GM23338 (cell line): ENCODE results near the gene MKNK1. TPM values are rescaled to one million over a fixed set of nuclear protein-coding genes. Genes with fewer than 3 reads are reported as not detected.

Source experiments
- ATAC-seq: fragments of 200-7000 bp; cut with Tn5 transposase; 3 replicates; pipeline ENCODE4 v1.9.1; 2020
- DNase-seq: peaks from one replicate; pipeline ENCODE4 v3.0.0-alpha.2; 2015; ENCODE audit warnings: low spot score
- H2AFZ ChIP-seq: fragments of 200-600 bp; sonication (generic); 2 replicates; pipeline ENCODE4 v1.8.0; 2016; ENCODE audit warnings: antibody characterized with exemption, mild to moderate bottlenecking, moderate library complexity
- H3F3A ChIP-seq: fragments of 200-600 bp; sonication (generic); replicated peaks from 2 replicates; pipeline ENCODE4 v1.8.0; 2017; ENCODE audit warnings: antibody characterized with exemption, mixed run types, low read depth
- H3K27ac ChIP-seq: fragments of 200-600 bp; sonication (generic); 2 replicates; pipeline ENCODE4 v1.6.1; 2016; ENCODE audit warnings: low read depth
- H3K27me3 ChIP-seq: fragments of 200-600 bp; sonication (generic); 2 replicates; pipeline ENCODE4 v1.8.0; 2016; ENCODE audit warnings: mild to moderate bottlenecking, mixed run types, moderate library complexity; ENCODE audit not compliant: insufficient read depth
- H3K36me3 ChIP-seq: fragments of 200-600 bp; sonication (generic); 2 replicates; pipeline ENCODE4 v1.8.0; 2016; ENCODE audit warnings: mild to moderate bottlenecking; ENCODE audit not compliant: insufficient read depth
- H3K4me1 ChIP-seq: fragments of 200-600 bp; sonication (generic); 2 replicates; pipeline ENCODE4 v1.8.0; 2016; ENCODE audit warnings: mild to moderate bottlenecking, moderate library complexity; ENCODE audit not compliant: insufficient read depth
- H3K4me2 ChIP-seq: fragments of 200-600 bp; sonication (generic); 2 replicates; pipeline ENCODE4 v1.7.1; 2017; ENCODE audit warnings: mixed run types
- H3K4me3 ChIP-seq: fragments of 200-600 bp; sonication (generic); 2 replicates; pipeline ENCODE4 v1.6.1; 2016; ENCODE audit warnings: mixed run types
- H3K79me2 ChIP-seq: fragments of 200-600 bp; sonication (generic); replicated peaks from 2 replicates; pipeline ENCODE4 v1.8.0; 2017; ENCODE audit warnings: mild to moderate bottlenecking; ENCODE audit not compliant: insufficient read depth
- H3K9me2 ChIP-seq: fragments of 200-600 bp; sonication (generic); 2 replicates; pipeline ENCODE4 v1.8.0; 2017; ENCODE audit not compliant: insufficient read depth
- H4K20me1 ChIP-seq: fragments of 200-600 bp; sonication (generic); replicated peaks from 2 replicates; pipeline ENCODE4 v1.8.0; 2017; ENCODE audit warnings: mild to moderate bottlenecking; ENCODE audit not compliant: insufficient read depth
- H3K27ac Mint-ChIP-seq: 2 replicates; pipeline ENCODE4 v1.8.0; 2020; ENCODE audit warnings: inconsistent platforms, mild to moderate bottlenecking, moderate library complexity, mixed read lengths
- H3K27me3 Mint-ChIP-seq: 3 replicates; pipeline ENCODE4 v1.8.0; 2022; ENCODE audit warnings: low read depth, mild to moderate bottlenecking, moderate library complexity, mixed read lengths, inconsistent platforms; ENCODE audit not compliant: insufficient read depth, poor library complexity
- H3K36me3 Mint-ChIP-seq: 3 replicates; pipeline ENCODE4 v1.8.0; 2021; ENCODE audit warnings: low read depth, mild to moderate bottlenecking, inconsistent platforms, moderate library complexity, mixed read lengths
- H3K4me1 Mint-ChIP-seq: 3 replicates; pipeline ENCODE4 v1.8.0; 2020; ENCODE audit warnings: mild to moderate bottlenecking, inconsistent platforms, mixed read lengths
- H3K4me3 Mint-ChIP-seq: 3 replicates; pipeline ENCODE4 v1.8.0; 2021; ENCODE audit warnings: moderate library complexity, mild to moderate bottlenecking, inconsistent platforms, mixed read lengths
- H3K9me3 Mint-ChIP-seq: 3 replicates; pipeline ENCODE4 v1.8.0; 2020; ENCODE audit warnings: moderate library complexity, mild to moderate bottlenecking, inconsistent platforms, mixed read lengths
- CREB1 ChIP-seq: fragments of 250-450 bp; sonication (Bioruptor Pico); IDR thresholded peaks from 2 replicates; pipeline ENCODE4 v1.5.0; 2020; ENCODE audit warnings: low read depth, mild to moderate bottlenecking, moderate library complexity
- EZH2phosphoT487 ChIP-seq: fragments of 200-600 bp; sonication (generic); IDR thresholded peaks from one replicate; pipeline ENCODE4 v1.8.1; 2018; ENCODE audit warnings: antibody characterized with exemption; ENCODE audit not compliant: unreplicated experiment
- JUNB ChIP-seq: IDR thresholded peaks from one replicate; pipeline ENCODE4 v1.6.1; 2016; ENCODE audit warnings: antibody characterized with exemption; ENCODE audit not compliant: unreplicated experiment
- NANOG ChIP-seq: IDR thresholded peaks from 2 replicates; pipeline ENCODE4 v1.6.1; 2016; ENCODE audit warnings: antibody characterized with exemption, borderline replicate concordance
- POLR2AphosphoS5 ChIP-seq: IDR thresholded peaks from 2 replicates; pipeline ENCODE4 v1.6.1; 2016; ENCODE audit warnings: antibody characterized with exemption, low read depth
- STAT1 ChIP-seq: IDR thresholded peaks from one replicate; pipeline ENCODE4 v1.6.1; 2016; ENCODE audit warnings: antibody characterized with exemption; ENCODE audit not compliant: unreplicated experiment
- ZNF331 ChIP-seq: fragments of 250-450 bp; sonication (Bioruptor Pico); IDR thresholded peaks from 2 replicates; pipeline ENCODE4 v1.5.0; 2020; ENCODE audit warnings: low read depth, mild to moderate bottlenecking, moderate library complexity
- polyA plus RNA-seq: library from polyadenylated mRNA; unstranded; fragments of >200 nt; fragmentation: Nextera tagmentation; extraction: Ambion mirVana; gene quantifications from 2 replicates; pipeline ENCODE4 v1.2.1, GENCODE V29; 2016
- total RNA-seq: library from RNA; depleted of rRNA; stranded (reverse); fragments of >200 nt; shearing (Covaris generic); gene quantifications from 2 replicates; pipeline ENCODE4 v1.2.3, GENCODE V29; 2014
- TF ChIP-seq, protein P1 (sequence below): IDR thresholded peaks from one replicate; pipeline ENCODE4 v1.6.1; 2018; ENCODE audit warnings: antibody characterized with exemption; ENCODE audit not compliant: unreplicated experiment
- TF ChIP-seq, protein P2 (sequence below): IDR thresholded peaks from 2 replicates; pipeline ENCODE4 v1.6.1; 2016; ENCODE audit warnings: antibody characterized with exemption

MKNK1 gene
- total and polyA plus RNA-seq, 2 experiments from 2014 or later = 11.8 to 20.5 TPM

DNA sequence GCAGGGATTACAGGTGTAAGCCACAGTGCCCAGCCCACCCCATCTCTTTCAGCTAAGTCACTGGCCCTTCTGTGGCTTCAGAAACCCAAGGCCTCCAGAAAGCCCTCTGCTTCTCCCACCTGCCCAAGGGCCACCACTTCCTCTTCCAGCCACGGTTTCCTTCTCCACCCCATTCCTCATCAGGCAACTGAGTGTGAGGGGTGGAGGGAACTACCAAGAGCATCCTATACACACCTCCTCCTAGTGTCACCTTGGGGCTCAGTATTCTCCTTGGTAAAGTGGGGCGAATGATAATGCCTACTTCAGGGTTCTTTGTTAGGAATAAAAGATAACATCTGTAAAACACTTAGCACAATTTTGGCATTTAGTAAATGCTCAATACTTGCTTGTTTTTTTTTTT is 82.7 kb downstream of the MKNK1 start:
- H3K9me2 ChIP-seq = no peaks in the 10 kb centered on the region
- Mint-ChIP-seq H3K9me3 (peaks cover 3% of the 10 kb centered on the region; the same call in 1 of the 3 replicates), H3K27ac (no peak overlapping the region), H3K36me3 (no peaks in the 10 kb centered on the region), H3K4me3 (no peak overlapping the region), H3K27me3 (peaks cover 65% of the 10 kb centered on the region), H3K4me1 (peaks cover 69% of the 10 kb centered on the region)
- H3K4me2 ChIP-seq = no peak overlapping the region
- no peaks in the 10 kb centered on the region for H4K20me1 ChIP-seq
- peaks cover 58% of the 10 kb centered on the region for H3K4me1 ChIP-seq
- peaks cover 87% of the 10 kb centered on the region for H3K27me3 ChIP-seq
- peaks cover 5% of the 10 kb centered on the region; the same call in 1 of the 2 replicates for H3F3A ChIP-seq
- TF ChIP-seq, protein P1, sequence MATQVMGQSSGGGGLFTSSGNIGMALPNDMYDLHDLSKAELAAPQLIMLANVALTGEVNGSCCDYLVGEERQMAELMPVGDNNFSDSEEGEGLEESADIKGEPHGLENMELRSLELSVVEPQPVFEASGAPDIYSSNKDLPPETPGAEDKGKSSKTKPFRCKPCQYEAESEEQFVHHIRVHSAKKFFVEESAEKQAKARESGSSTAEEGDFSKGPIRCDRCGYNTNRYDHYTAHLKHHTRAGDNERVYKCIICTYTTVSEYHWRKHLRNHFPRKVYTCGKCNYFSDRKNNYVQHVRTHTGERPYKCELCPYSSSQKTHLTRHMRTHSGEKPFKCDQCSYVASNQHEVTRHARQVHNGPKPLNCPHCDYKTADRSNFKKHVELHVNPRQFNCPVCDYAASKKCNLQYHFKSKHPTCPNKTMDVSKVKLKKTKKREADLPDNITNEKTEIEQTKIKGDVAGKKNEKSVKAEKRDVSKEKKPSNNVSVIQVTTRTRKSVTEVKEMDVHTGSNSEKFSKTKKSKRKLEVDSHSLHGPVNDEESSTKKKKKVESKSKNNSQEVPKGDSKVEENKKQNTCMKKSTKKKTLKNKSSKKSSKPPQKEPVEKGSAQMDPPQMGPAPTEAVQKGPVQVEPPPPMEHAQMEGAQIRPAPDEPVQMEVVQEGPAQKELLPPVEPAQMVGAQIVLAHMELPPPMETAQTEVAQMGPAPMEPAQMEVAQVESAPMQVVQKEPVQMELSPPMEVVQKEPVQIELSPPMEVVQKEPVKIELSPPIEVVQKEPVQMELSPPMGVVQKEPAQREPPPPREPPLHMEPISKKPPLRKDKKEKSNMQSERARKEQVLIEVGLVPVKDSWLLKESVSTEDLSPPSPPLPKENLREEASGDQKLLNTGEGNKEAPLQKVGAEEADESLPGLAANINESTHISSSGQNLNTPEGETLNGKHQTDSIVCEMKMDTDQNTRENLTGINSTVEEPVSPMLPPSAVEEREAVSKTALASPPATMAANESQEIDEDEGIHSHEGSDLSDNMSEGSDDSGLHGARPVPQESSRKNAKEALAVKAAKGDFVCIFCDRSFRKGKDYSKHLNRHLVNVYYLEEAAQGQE = no peak
- TF ChIP-seq STAT1 = no peak
- TF ChIP-seq JUNB = no peak
- TF ChIP-seq, protein P2, sequence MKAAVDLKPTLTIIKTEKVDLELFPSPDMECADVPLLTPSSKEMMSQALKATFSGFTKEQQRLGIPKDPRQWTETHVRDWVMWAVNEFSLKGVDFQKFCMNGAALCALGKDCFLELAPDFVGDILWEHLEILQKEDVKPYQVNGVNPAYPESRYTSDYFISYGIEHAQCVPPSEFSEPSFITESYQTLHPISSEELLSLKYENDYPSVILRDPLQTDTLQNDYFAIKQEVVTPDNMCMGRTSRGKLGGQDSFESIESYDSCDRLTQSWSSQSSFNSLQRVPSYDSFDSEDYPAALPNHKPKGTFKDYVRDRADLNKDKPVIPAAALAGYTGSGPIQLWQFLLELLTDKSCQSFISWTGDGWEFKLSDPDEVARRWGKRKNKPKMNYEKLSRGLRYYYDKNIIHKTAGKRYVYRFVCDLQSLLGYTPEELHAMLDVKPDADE = no peak
- TF ChIP-seq EZH2phosphoT487 = no peak
- TF ChIP-seq POLR2AphosphoS5 = no peak
- no peak overlapping the region for H3K27ac ChIP-seq
- ATAC-seq (no peak), DNase-seq (no peak)
- H2AFZ ChIP-seq = no peak overlapping the region
- no peak overlapping the region for H3K4me3 ChIP-seq
- no peaks in the 10 kb centered on the region for H3K79me2 ChIP-seq
- no peaks in the 10 kb centered on the region for H3K36me3 ChIP-seq

DNA sequence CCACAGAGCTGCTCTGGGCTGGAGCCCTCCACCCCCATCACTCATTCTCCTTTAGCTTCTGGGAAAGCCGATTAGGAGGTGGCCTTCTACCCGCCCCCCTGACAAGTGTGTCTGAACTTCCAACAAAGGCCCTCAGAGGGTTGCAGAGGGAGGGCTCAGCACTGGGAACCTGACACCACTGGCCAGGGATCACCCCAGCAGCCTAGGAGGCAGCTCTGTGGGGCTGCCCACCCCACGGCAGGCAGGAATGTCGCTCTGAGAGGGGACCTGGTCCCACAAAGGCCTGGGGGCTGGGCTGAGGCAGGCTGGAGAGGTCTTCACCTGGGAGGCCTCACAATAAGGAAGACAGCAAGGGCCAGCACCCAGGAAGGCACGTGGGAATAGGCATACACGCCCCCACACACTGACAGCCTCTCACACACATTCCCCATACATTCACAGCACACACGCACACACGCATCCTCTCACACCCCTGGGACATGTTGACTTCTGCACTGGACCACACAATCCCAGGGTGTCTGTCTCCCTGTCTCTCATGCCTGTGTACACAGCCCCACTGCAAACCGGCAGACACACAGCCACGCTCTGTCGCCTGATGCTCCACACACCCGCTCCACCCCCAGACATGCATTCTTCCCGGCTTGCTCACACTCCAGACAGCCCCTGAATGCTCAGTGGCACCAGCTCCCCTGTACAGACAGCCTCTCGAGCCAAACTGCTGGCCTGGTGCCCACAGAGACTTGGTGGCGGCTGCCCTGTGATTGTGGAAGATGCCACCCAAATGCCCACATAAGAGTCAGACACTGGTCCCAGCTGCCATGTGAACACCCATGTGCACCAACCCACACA is 83.8 kb downstream of the MKNK1 start:
- peak; percentile 64 for DNase-seq
- no peaks in the 10 kb centered on the region for H4K20me1 ChIP-seq
- peaks cover 64% of the 10 kb centered on the region for H3K4me1 Mint-ChIP-seq
- peak; percentile 62 for ATAC-seq
- no peak overlapping the region for H3K27ac ChIP-seq
- peaks cover 3% of the 10 kb centered on the region; the same call in 1 of the 3 replicates for H3K9me3 Mint-ChIP-seq
- peaks cover 52% of the 10 kb centered on the region for H3K4me1 ChIP-seq
- no peak overlapping the region for H3K4me3 Mint-ChIP-seq
- H3K36me3 Mint-ChIP-seq = no peaks in the 10 kb centered on the region
- no peaks in the 10 kb centered on the region for H3K36me3 ChIP-seq
- H3K9me2 ChIP-seq = no peaks in the 10 kb centered on the region
- H3K27ac Mint-ChIP-seq = 0 out of 2 replicates have a peak overlapping the region, but pooled peaks have one; percentile 20
- 0 out of 2 replicates have a peak, but pooled peaks cover 5% of the 10 kb centered on the region for H3F3A ChIP-seq
- peak overlapping the region; percentile 56; the same call in 1 of the 2 replicates for H2AFZ ChIP-seq
- peaks cover 60% of the 10 kb centered on the region for H3K27me3 Mint-ChIP-seq
- no peaks in the 10 kb centered on the region for H3K79me2 ChIP-seq
- peak overlapping the region; percentile 64 for H3K4me2 ChIP-seq
- no peak overlapping the region for H3K4me3 ChIP-seq
- peaks cover 85% of the 10 kb centered on the region for H3K27me3 ChIP-seq
- no peak for TF ChIP-seq NANOG
- TF ChIP-seq ZNF331 (CRISPR knock-in tag) = no peak
- no peak for TF ChIP-seq CREB1 (CRISPR knock-in tag)
